GM21529 (cell line): ENCODE results near the gene PKD1L1.

ENCODE experiments used
- ATAC-seq: cut with Tn5 transposase; IDR thresholded peaks from one replicate; pipeline ENCODE4 v1.9.1; 2021; ENCODE audit not compliant: unreplicated experiment

The PKD1L1 gene

GRCh38 chr7:47743965-47744591, 204.2 kb downstream of the PKD1L1 start:
- no peak for ATAC-seq

GRCh38 chr7:47741984-47742383, 206.3 kb downstream of the PKD1L1 start:
- no peak for ATAC-seq

- ATAC-seq = no peak
Observed at GRCh38 chr7:47739891-47740290, 208.4 kb downstream of the PKD1L1 start.

GRCh38 chr7:47739301-47739875, 208.9 kb downstream of the PKD1L1 start:
- ATAC-seq = no peak

- no peak for ATAC-seq
Observed at GRCh38 chr7:47738563-47739166, 209.6 kb downstream of the PKD1L1 start.

- no peak for ATAC-seq
Observed at GRCh38 chr7:47737601-47738000, 210.7 kb downstream of the PKD1L1 start.

- ATAC-seq = no peak
Observed at GRCh38 chr7:47735431-47736345, 212.6 kb downstream of the PKD1L1 start.

GRCh38 chr7:47734949-47735291, 213.3 kb downstream of the PKD1L1 start:
- ATAC-seq = no peak

- no peak for ATAC-seq
Observed at GRCh38 chr7:47734287-47734948, 213.8 kb downstream of the PKD1L1 start.

GRCh38 chr7:47730142-47730541, 218.1 kb downstream of the PKD1L1 start:
- ATAC-seq = no peak

GRCh38 chr7:47726047-47726726, 222.1 kb downstream of the PKD1L1 start:
- ATAC-seq = no peak

GRCh38 chr7:47725031-47725780, 223.1 kb downstream of the PKD1L1 start:
- ATAC-seq = no peak
